Kidney epithelial cell (primary cell): ENCODE results near the gene ZNF816. TPM values are rescaled to one million over a fixed set of nuclear protein-coding genes. Genes with fewer than 3 reads are reported as not detected.

Experiments
- DNase-seq: peaks from one replicate; pipeline ENCODE4 v3.0.0-alpha.2; 2010; ENCODE audit warnings: low read depth
- H3K27me3 ChIP-seq: 2 replicates; pipeline ENCODE4 v1.6.0; 2011; ENCODE audit warnings: low read length; ENCODE audit not compliant: control insufficient read depth, insufficient read depth
- H3K36me3 ChIP-seq: 2 replicates; pipeline ENCODE4 v1.5.1; 2011; ENCODE audit warnings: low read length; ENCODE audit not compliant: control insufficient read depth, insufficient read depth
- H3K4me3 ChIP-seq: 2 replicates; pipeline ENCODE4 v1.5.1; 2011; ENCODE audit warnings: low read depth, mild to moderate bottlenecking, control low read depth, low read length
- CTCF ChIP-seq: IDR thresholded peaks from 2 replicates; pipeline ENCODE4 v1.5.1; 2011; ENCODE audit warnings: mild to moderate bottlenecking, moderate library complexity, low read length, control low read depth, inconsistent platforms; ENCODE audit not compliant: insufficient read depth, poor library complexity, severe bottlenecking
- total RNA-seq: library from RNA; depleted of rRNA; stranded (reverse); fragments of >200 nt; gene quantifications from 2 replicates; pipeline ENCODE4 v1.2.3, GENCODE V29; 2015

The ZNF816 gene
- 12.8 and 13.1 TPM in 2 replicates for total RNA-seq

GRCh38 chr19:52962394-52963246, at the start of gene ZNF816:
ZNF816 (minus strand) TSS chr19:52962881; CDS start chr19:52956089, 6,792 bp downstream.
- Histone ChIP-seq H3K36me3 (peaks cover 3% of the 10 kb centered on the region), H3K27me3 (no peaks in the 10 kb centered on the region), H3K4me3 (peak within 1 kb of the TSS; percentile 65)
- peak; percentile 65 for DNase-seq
- no peak for TF ChIP-seq CTCF

DNA sequence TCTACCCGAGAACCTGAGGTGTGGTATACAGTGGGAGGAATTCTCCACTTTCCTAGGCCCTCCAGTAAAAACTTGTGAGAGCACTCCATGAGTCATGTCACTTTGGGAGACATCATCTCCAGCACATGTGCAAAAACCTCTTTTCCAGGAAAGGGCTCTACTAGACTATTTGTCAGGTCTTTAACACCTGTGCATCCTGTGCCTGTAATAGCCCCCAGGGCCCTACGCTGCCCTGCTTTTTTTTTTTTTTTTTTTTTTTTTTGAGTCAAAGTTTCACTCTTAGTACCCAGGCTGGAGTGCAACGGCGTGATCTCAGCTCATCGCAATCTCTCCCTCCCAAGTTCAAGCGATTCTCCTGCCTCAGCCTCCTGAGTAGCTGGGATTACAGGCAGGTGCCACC, 49.3 kb upstream of the ZNF816 start:
- no peak overlapping the region for H3K4me3 ChIP-seq
- DNase-seq, result no peak
- no peaks in the 10 kb centered on the region for H3K36me3 ChIP-seq
- H3K27me3 ChIP-seq, result no peaks in the 10 kb centered on the region
- TF ChIP-seq CTCF, result no peak

- H3K27me3 ChIP-seq, result no peaks in the 10 kb centered on the region
- H3K4me3 ChIP-seq, result no peak overlapping the region
- H3K36me3 ChIP-seq, result no peaks in the 10 kb centered on the region
- no peak for DNase-seq
- TF ChIP-seq CTCF, result no peak
Measured at GRCh38 chr19:53010494-53010893, 47.8 kb upstream of the ZNF816 start.

- Histone ChIP-seq H3K4me3 (no peak overlapping the region), H3K27me3 (no peaks in the 10 kb centered on the region), H3K36me3 (no peaks in the 10 kb centered on the region)
- no peak for DNase-seq
- TF ChIP-seq CTCF, result no peak
Measured at GRCh38 chr19:53008061-53008778, 45.5 kb upstream of the ZNF816 start.

DNA sequence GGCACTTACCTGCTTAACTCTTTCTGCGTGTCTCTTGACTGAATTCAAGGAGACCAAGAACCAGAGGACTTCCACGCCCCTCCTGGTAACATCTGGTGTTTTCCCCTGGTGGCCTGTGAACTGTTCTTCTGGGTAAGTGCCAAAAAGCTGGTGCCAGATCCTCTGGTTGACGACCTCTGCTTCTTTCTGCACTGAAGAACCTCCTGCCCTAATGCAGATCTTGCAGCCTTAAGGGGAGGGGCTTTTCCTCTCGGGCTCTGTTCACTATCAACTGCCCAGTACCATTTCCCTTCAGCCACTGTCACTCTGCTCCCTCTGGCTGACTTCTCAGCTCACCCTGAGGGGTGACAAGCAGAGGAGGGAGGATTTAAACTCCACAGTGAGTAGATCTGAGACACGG, 44.9 kb upstream of the ZNF816 start:
- TF ChIP-seq CTCF, result no peak
- no peak for DNase-seq
- Histone ChIP-seq H3K36me3 (no peaks in the 10 kb centered on the region), H3K4me3 (no peak overlapping the region), H3K27me3 (no peaks in the 10 kb centered on the region)
